Measurements from ENCODE around the gene SENP6.
"Not testable (repeated sequence)": the region's sequence is repeated elsewhere in the genome, so short reads cannot be mapped to it uniquely, and the experiment has no call there.

The SENP6 gene, protein sequence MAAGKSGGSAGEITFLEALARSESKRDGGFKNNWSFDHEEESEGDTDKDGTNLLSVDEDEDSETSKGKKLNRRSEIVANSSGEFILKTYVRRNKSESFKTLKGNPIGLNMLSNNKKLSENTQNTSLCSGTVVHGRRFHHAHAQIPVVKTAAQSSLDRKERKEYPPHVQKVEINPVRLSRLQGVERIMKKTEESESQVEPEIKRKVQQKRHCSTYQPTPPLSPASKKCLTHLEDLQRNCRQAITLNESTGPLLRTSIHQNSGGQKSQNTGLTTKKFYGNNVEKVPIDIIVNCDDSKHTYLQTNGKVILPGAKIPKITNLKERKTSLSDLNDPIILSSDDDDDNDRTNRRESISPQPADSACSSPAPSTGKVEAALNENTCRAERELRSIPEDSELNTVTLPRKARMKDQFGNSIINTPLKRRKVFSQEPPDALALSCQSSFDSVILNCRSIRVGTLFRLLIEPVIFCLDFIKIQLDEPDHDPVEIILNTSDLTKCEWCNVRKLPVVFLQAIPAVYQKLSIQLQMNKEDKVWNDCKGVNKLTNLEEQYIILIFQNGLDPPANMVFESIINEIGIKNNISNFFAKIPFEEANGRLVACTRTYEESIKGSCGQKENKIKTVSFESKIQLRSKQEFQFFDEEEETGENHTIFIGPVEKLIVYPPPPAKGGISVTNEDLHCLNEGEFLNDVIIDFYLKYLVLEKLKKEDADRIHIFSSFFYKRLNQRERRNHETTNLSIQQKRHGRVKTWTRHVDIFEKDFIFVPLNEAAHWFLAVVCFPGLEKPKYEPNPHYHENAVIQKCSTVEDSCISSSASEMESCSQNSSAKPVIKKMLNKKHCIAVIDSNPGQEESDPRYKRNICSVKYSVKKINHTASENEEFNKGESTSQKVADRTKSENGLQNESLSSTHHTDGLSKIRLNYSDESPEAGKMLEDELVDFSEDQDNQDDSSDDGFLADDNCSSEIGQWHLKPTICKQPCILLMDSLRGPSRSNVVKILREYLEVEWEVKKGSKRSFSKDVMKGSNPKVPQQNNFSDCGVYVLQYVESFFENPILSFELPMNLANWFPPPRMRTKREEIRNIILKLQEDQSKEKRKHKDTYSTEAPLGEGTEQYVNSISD

GRCh38 chr6:75601304-75602245 is at the start of gene SENP6:
SENP6 (plus strand) TSS chr6:75601880; CDS start chr6:75602525, 645 bp downstream.
- Histone ChIP-seq H3K36me3 (ENCODE audit: control insufficient read depth in 1 of 2, insufficient read depth in 2 of 2, low read length in 2 of 2) (peaks cover 0 to 10% of the 10 kb centered on the region in 2 donors), H3K27me3 (ENCODE audit: low read depth, low read length) (no peaks in the 10 kb centered on the region), H3K4me1 (ENCODE audit: control insufficient read depth in 1 of 2, insufficient read depth in 2 of 2, low read length in 2 of 2) (peaks cover 0 to 22% of the 10 kb centered on the region in 2 donors)

DNA sequence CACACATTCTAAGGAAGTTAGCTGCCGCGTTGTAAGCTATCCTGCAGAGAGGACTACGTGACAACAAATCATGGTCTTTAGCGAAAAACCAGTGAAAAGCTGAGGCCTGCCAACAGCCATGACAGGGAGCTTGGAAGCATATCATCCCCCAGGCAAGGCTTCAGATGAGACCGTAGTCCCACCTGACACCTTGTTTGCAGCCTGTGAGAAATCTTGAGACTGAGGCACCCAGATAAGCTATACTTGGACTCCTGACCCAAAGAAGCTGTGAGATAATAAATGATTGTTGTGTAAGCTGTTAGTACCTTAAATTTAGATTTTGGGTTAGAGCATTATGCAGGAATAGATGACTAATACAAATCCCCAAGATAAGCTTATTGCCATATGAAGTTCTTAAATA is 45.4 kb upstream of the SENP6 start:
- H3K4me1 ChIP-seq (ENCODE audit: control insufficient read depth in 1 of 2, insufficient read depth in 2 of 2, low read length in 2 of 2), result no peaks in the 10 kb centered on the region
- H3K36me3 ChIP-seq (ENCODE audit: control insufficient read depth in 1 of 2, insufficient read depth in 2 of 2, low read length in 2 of 2), result no peaks in the 10 kb centered on the region
- no peaks in the 10 kb centered on the region for H3K9me3 ChIP-seq (ENCODE audit: control insufficient read depth in 1 of 2, low read length in 2 of 2)
- H3K4me3 ChIP-seq (ENCODE audit: low read depth in 1 of 2, low read length in 2 of 2), result no peak overlapping the region
- no peaks in the 10 kb centered on the region for H3K27me3 ChIP-seq (ENCODE audit: low read depth, low read length)
- H3K27ac ChIP-seq (ENCODE audit: low read length), result no peak overlapping the region

More at GRCh38 chr6:75601304-75602245, at the start of gene SENP6:
- Histone ChIP-seq H3K4me3 (ENCODE audit: low read depth in 1 of 2, low read length in 2 of 2) (peak within 1 kb of the TSS; percentile 80 to 91), H3K9me3 (ENCODE audit: control insufficient read depth in 1 of 2, low read length in 2 of 2) (no peaks in the 10 kb centered on the region), H3K27ac (ENCODE audit: low read length) (peak within 1 kb of the TSS; percentile 97)

GRCh38 chr6:75557068-75557467 is 44.6 kb upstream of the SENP6 start:
- Histone ChIP-seq H3K36me3 (ENCODE audit: control insufficient read depth in 1 of 2, insufficient read depth in 2 of 2, low read length in 2 of 2) (no peaks in the 10 kb centered on the region), H3K27me3 (ENCODE audit: low read depth, low read length) (no peaks in the 10 kb centered on the region), H3K4me1 (ENCODE audit: control insufficient read depth in 1 of 2, insufficient read depth in 2 of 2, low read length in 2 of 2) (no peaks in the 10 kb centered on the region), H3K27ac (ENCODE audit: low read length) (no peak overlapping the region), H3K4me3 (ENCODE audit: low read depth in 1 of 2, low read length in 2 of 2) (no peak overlapping the region), H3K9me3 (ENCODE audit: control insufficient read depth in 1 of 2, low read length in 2 of 2) (no peaks in the 10 kb centered on the region)

GRCh38 chr6:75563032-75563431 is 38.6 kb upstream of the SENP6 start:
- Histone ChIP-seq H3K27me3 (ENCODE audit: low read depth, low read length) (no peaks in the 10 kb centered on the region), H3K4me3 (ENCODE audit: low read depth in 1 of 2, low read length in 2 of 2) (no peak overlapping the region), H3K4me1 (ENCODE audit: control insufficient read depth in 1 of 2, insufficient read depth in 2 of 2, low read length in 2 of 2) (no peaks in the 10 kb centered on the region), H3K27ac (ENCODE audit: low read length) (no peak overlapping the region), H3K36me3 (ENCODE audit: control insufficient read depth in 1 of 2, insufficient read depth in 2 of 2, low read length in 2 of 2) (no peaks in the 10 kb centered on the region), H3K9me3 (ENCODE audit: control insufficient read depth in 1 of 2, low read length in 2 of 2) (no peaks in the 10 kb centered on the region)

DNA sequence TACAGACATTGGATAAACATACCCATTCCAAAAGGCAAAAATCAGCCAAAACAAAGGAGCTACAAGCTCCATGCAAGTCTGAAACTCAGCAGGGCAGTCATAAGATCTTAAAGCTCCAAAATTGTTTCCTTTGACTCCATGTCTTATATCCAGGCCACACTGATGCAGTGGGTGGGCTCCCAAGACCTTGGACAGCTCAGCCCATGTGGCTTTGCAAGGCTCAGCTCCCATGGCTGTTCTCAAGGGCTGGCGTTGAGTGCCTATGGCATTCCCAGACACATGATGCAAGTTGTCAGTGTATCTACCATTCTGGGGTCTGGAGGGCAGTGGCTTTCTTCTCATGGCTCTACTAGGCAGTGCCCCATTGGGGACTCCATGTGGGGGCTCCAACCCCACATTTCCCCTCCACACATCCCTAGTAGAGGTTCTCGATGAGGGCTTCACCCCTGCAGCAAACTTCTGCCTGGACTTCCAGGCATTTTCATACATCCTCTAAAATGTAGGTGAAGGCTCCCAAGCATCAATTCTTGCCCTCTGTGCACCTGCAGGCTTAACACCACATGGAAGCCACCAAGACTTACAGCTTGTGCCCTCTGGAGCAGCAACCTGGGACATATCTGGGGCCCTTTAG is 35.4 kb upstream of the SENP6 start:
- Histone ChIP-seq H3K4me3 (ENCODE audit: low read depth in 1 of 2, low read length in 2 of 2) (no peak overlapping the region), H3K4me1 (ENCODE audit: control insufficient read depth in 1 of 2, insufficient read depth in 2 of 2, low read length in 2 of 2) (no peaks in the 10 kb centered on the region), H3K27me3 (ENCODE audit: low read depth, low read length) (no peaks in the 10 kb centered on the region), H3K27ac (ENCODE audit: low read length) (no peak overlapping the region), H3K9me3 (ENCODE audit: control insufficient read depth in 1 of 2, low read length in 2 of 2) (no peaks in the 10 kb centered on the region), H3K36me3 (ENCODE audit: control insufficient read depth in 1 of 2, insufficient read depth in 2 of 2, low read length in 2 of 2) (no peaks in the 10 kb centered on the region)

GRCh38 chr6:75568100-75568499 is 33.6 kb upstream of the SENP6 start:
- no peak overlapping the region for H3K27ac ChIP-seq (ENCODE audit: low read length)
- no peak overlapping the region for H3K4me3 ChIP-seq (ENCODE audit: low read depth in 1 of 2, low read length in 2 of 2)
- H3K9me3 ChIP-seq (ENCODE audit: control insufficient read depth in 1 of 2, low read length in 2 of 2), result no peaks in the 10 kb centered on the region
- no peaks in the 10 kb centered on the region for H3K36me3 ChIP-seq (ENCODE audit: control insufficient read depth in 1 of 2, insufficient read depth in 2 of 2, low read length in 2 of 2)
- H3K4me1 ChIP-seq (ENCODE audit: control insufficient read depth in 1 of 2, insufficient read depth in 2 of 2, low read length in 2 of 2), result no peaks in the 10 kb centered on the region
- H3K27me3 ChIP-seq (ENCODE audit: low read depth, low read length), result no peaks in the 10 kb centered on the region

DNA sequence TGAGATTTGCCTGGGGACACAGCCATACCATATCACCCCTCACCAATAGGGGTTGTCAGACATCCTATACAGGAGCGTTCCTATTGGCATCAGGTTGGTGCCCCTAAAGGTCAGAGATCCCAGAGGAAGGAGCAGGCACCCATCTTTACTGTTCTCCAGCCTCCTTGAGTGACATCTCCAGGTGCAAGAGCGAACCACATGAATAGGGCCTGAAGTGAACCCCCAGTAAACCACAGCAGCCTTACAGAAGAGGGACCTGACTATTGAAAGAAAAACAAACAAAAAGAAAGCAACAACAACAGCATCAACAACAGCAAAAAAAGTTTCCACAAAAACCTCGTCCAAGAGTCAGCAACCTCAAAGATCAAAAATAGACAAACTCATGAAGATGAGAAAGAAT is 32.7 kb upstream of the SENP6 start:
- Histone ChIP-seq H3K27ac (ENCODE audit: low read length) (no peak overlapping the region), H3K4me1 (ENCODE audit: control insufficient read depth in 1 of 2, insufficient read depth in 2 of 2, low read length in 2 of 2) (no peaks in the 10 kb centered on the region), H3K27me3 (ENCODE audit: low read depth, low read length) (no peaks in the 10 kb centered on the region), H3K4me3 (ENCODE audit: low read depth in 1 of 2, low read length in 2 of 2) (no peak overlapping the region), H3K9me3 (ENCODE audit: control insufficient read depth in 1 of 2, low read length in 2 of 2) (no peaks in the 10 kb centered on the region), H3K36me3 (ENCODE audit: control insufficient read depth in 1 of 2, insufficient read depth in 2 of 2, low read length in 2 of 2) (no peaks in the 10 kb centered on the region)

- H3K36me3 ChIP-seq (ENCODE audit: control insufficient read depth in 1 of 2, insufficient read depth in 2 of 2, low read length in 2 of 2); H3K4me1 ChIP-seq (ENCODE audit: control insufficient read depth in 1 of 2, insufficient read depth in 2 of 2, low read length in 2 of 2); H3K27ac ChIP-seq (ENCODE audit: low read length); H3K9me3 ChIP-seq (ENCODE audit: control insufficient read depth in 1 of 2, low read length in 2 of 2); H3K4me3 ChIP-seq (ENCODE audit: low read depth in 1 of 2, low read length in 2 of 2); H3K27me3 ChIP-seq (ENCODE audit: low read depth, low read length): not testable (repeated sequence)
These were observed 31.0 kb upstream of the SENP6 start for GRCh38 chr6:75570671-75571070.

GRCh38 chr6:75572072-75572471 is 29.6 kb upstream of the SENP6 start:
- H3K36me3 ChIP-seq (ENCODE audit: control insufficient read depth in 1 of 2, insufficient read depth in 2 of 2, low read length in 2 of 2), result no peaks in the 10 kb centered on the region

DNA sequence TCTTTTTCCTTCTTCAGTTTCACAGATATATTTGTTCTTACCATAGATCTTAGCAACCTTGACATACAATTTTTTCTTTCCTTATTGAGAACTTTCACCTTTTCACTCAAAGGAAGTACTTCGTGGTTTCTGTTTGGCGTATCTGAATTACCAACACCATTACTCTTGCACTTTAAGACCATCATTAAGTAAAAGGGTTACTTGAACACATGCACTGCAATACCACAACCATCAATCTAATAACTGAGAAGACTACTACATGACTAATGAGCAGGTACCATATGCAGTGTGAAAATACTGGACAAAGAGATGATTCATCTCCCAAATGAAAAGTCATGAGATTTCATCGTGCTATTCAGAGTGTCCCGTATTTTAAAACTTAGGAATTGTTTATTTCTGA is 21.7 kb upstream of the SENP6 start:
- no peaks in the 10 kb centered on the region for H3K27me3 ChIP-seq (ENCODE audit: low read depth, low read length)
- H3K4me3 ChIP-seq (ENCODE audit: low read depth in 1 of 2, low read length in 2 of 2), result no peak overlapping the region
- no peak overlapping the region for H3K27ac ChIP-seq (ENCODE audit: low read length)
- no peaks in the 10 kb centered on the region for H3K9me3 ChIP-seq (ENCODE audit: control insufficient read depth in 1 of 2, low read length in 2 of 2)
- H3K4me1 ChIP-seq (ENCODE audit: control insufficient read depth in 1 of 2, insufficient read depth in 2 of 2, low read length in 2 of 2), result no peaks in the 10 kb centered on the region
- H3K36me3 ChIP-seq (ENCODE audit: control insufficient read depth in 1 of 2, insufficient read depth in 2 of 2, low read length in 2 of 2), result no peaks in the 10 kb centered on the region

More at GRCh38 chr6:75572072-75572471, 29.6 kb upstream of the SENP6 start:
- H3K9me3 ChIP-seq (ENCODE audit: control insufficient read depth in 1 of 2, low read length in 2 of 2), result no peaks in the 10 kb centered on the region
- no peaks in the 10 kb centered on the region for H3K4me1 ChIP-seq (ENCODE audit: control insufficient read depth in 1 of 2, insufficient read depth in 2 of 2, low read length in 2 of 2)
- H3K27me3 ChIP-seq (ENCODE audit: low read depth, low read length), result no peaks in the 10 kb centered on the region
- no peak overlapping the region for H3K4me3 ChIP-seq (ENCODE audit: low read depth in 1 of 2, low read length in 2 of 2)
- H3K27ac ChIP-seq (ENCODE audit: low read length), result no peak overlapping the region

Data from muscle layer of duodenum (tissue), 2 donors.